Parathyroid adenoma (tissue), 2 donors: ENCODE data around the gene PTPRF.

ENCODE experiments used
- H2AFZ ChIP-seq: fragments of 300-600 bp; sonication (generic); one replicate; pipeline ENCODE4 v1.7.0; 2017; ENCODE audit warnings: antibody characterized with exemption, mild to moderate bottlenecking
- H3K27ac ChIP-seq: fragments of 300-600 bp; sonication (generic); one replicate; pipeline ENCODE4 v1.7.0; 2017
- H3K27me3 ChIP-seq: fragments of 300-600 bp; sonication (generic); one replicate; pipeline ENCODE4 v1.7.0; 2017; ENCODE audit warnings: low read length; ENCODE audit not compliant: control insufficient read depth, insufficient read depth
- H3K36me3 ChIP-seq: fragments of 300-600 bp; sonication (generic); one replicate; pipeline ENCODE4 v1.7.0; 2017; ENCODE audit warnings: low read length; ENCODE audit not compliant: control insufficient read depth, insufficient read depth
- H3K4me1 ChIP-seq: fragments of 300-600 bp; sonication (generic); one replicate; pipeline ENCODE4 v1.7.0; 2017; ENCODE audit warnings: control low read depth
- H3K4me2 ChIP-seq: fragments of 300-600 bp; sonication (generic); one replicate; pipeline ENCODE4 v1.7.0; 2017; ENCODE audit warnings: low read length
- H3K4me3 ChIP-seq: fragments of 300-600 bp; sonication (generic); one replicate; pipeline ENCODE4 v1.7.0; 2017; ENCODE audit warnings: low read depth, low read length
- H3K79me2 ChIP-seq: fragments of 300-600 bp; sonication (generic); one replicate; pipeline ENCODE4 v1.7.0; 2017; ENCODE audit warnings: control low read depth
- H3K9ac ChIP-seq: fragments of 300-600 bp; sonication (generic); one replicate; pipeline ENCODE4 v1.7.0; 2017; ENCODE audit warnings: mild to moderate bottlenecking
- H3K9me3 ChIP-seq: fragments of 300-600 bp; sonication (generic); one replicate; pipeline ENCODE4 v1.7.0; 2017; ENCODE audit warnings: low read length; ENCODE audit not compliant: control insufficient read depth
- TF ChIP-seq, protein P1 (sequence below): fragments of 300-600 bp; sonication (generic); IDR thresholded peaks from one replicate; pipeline ENCODE4 v1.7.0; 2017; ENCODE audit warnings: antibody characterized with exemption, mild to moderate bottlenecking
- donor health status: primary hyperparathyroidism.

Gene PTPRF

DNA sequence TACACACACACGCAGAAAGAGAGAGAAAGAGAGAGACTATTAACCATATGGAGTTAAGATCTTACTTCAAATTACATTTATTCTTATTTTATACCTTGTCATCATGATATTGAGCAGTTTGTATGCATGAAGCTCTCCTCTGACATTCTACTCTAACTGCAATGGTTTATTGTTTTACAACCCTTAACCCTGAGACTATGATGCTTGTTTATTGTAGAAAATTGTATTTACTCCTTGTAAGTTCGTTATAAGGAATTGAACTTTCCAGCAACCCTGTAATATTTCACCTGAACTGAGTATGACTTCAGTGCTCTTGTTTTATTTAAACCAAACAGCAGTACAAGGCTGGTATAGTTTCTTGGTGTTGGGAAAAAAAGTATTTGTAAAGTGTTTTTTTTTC, 18.6 kb upstream of the PTPRF start:
- Histone ChIP-seq H3K27ac (no peak overlapping the region), H3K4me1 (no peaks in the 10 kb centered on the region), H3K9ac (no peak overlapping the region), H3K9me3 (no peaks in the 10 kb centered on the region), H2AFZ (no peak overlapping the region), H3K4me2 (no peak overlapping the region), H3K27me3 (no peaks in the 10 kb centered on the region), H3K4me3 (no peak overlapping the region), H3K79me2 (no peaks in the 10 kb centered on the region), H3K36me3 (no peaks in the 10 kb centered on the region)
- TF ChIP-seq, protein P1, sequence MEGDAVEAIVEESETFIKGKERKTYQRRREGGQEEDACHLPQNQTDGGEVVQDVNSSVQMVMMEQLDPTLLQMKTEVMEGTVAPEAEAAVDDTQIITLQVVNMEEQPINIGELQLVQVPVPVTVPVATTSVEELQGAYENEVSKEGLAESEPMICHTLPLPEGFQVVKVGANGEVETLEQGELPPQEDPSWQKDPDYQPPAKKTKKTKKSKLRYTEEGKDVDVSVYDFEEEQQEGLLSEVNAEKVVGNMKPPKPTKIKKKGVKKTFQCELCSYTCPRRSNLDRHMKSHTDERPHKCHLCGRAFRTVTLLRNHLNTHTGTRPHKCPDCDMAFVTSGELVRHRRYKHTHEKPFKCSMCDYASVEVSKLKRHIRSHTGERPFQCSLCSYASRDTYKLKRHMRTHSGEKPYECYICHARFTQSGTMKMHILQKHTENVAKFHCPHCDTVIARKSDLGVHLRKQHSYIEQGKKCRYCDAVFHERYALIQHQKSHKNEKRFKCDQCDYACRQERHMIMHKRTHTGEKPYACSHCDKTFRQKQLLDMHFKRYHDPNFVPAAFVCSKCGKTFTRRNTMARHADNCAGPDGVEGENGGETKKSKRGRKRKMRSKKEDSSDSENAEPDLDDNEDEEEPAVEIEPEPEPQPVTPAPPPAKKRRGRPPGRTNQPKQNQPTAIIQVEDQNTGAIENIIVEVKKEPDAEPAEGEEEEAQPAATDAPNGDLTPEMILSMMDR, result no peak

DNA sequence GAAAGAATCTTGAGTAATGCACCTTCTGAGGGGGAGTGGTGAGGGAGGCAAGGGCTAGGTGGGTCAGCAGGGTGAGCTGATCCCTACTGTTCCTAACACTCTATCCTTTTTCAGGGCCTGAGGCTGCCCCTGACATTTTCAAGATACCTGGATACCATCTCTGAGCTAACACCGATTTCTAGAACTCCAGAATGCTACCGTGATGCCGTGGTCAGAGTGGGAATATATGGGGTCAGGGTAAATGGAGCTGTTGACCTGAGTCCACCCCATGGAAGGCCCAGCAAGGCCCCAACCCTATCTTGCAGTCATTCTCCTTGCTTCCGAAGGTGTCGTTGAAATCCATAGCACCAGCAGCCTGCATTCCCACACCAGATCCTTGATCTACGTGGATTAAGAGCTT, 18.0 kb upstream of the PTPRF start:
- no peaks in the 10 kb centered on the region for H3K79me2 ChIP-seq
- H3K27ac ChIP-seq, result no peak overlapping the region
- no peaks in the 10 kb centered on the region for H3K27me3 ChIP-seq
- H3K9me3 ChIP-seq, result no peaks in the 10 kb centered on the region
- H3K4me2 ChIP-seq, result no peak overlapping the region
- no peak overlapping the region for H3K4me3 ChIP-seq
- H2AFZ ChIP-seq, result no peak overlapping the region
- no peaks in the 10 kb centered on the region for H3K4me1 ChIP-seq
- TF ChIP-seq, protein P1, result no peak
- H3K9ac ChIP-seq, result no peak overlapping the region
- no peaks in the 10 kb centered on the region for H3K36me3 ChIP-seq

DNA sequence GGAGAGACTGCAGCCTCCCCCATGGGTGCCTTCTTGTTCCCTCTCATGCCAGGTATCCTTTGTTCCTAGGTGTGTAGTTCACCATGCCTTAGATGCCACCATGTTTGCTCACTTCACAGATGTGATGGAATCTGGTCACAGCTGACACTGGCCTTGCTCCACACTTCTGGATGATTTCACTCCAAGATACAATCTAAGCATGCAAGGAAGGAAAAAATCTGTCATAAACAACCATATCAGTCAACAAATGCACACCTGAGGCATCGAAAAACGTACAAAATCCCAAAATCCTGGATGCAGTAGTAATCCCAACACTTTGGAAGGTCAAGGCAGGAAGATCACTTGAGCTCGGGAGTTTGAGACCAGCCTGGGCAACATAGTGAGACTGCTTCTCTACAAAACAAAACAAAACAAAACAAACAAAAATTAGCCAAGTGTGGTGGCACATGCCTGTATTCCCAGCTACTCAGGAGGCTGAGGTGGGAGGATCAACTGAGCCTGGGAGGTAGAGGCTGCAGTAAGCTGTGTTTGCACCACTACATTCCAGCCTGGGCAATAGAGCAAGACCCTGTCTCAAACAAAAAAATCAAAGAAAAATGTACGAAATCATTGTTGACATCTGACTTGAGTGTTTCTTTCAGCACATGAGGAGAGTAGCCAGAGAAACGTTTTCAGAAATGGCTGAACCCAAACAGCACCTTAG, 17.1 kb upstream of the PTPRF start:
- Histone ChIP-seq H3K36me3 (no peaks in the 10 kb centered on the region), H3K4me2 (no peak overlapping the region), H2AFZ (no peak overlapping the region), H3K9me3 (no peaks in the 10 kb centered on the region), H3K27me3 (no peaks in the 10 kb centered on the region), H3K4me1 (no peaks in the 10 kb centered on the region), H3K9ac (no peak overlapping the region), H3K4me3 (no peak overlapping the region), H3K27ac (no peak overlapping the region), H3K79me2 (no peaks in the 10 kb centered on the region)
- TF ChIP-seq, protein P1, result no peak

DNA sequence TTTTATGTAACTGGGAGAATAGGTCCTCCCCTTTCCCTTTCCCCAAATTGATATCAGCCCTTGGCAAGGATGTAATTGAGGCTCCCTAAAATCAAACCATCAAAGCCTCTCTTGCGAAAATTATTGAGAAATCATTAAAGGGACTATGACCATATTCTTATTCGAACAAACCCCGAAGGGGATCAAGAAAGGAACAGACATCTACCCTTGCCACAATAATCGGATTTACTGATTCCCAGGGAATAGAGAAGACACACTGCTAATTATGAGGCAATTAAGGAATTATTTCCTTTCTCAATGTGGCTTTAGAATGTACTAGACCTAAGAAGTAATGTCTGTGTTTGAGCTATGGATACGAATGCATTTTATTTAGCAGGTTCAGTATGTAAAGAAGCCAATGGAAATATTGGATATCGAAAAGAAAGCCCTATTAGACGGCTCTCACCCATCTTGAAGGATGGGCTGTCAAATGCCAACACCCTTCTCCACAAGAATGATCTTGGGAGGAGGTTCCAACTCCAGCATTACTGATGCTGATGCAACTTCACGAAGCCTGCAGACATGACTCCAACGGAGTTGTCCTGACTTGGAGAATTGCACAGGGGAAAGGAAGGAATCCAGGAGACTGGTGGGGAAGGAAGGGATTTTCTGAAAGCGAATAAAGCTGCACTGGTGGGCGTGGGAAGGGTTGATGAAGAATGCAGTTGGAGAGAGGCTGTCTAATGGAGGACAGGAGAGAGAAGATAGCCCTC, 11.6 kb upstream of the PTPRF start:
- TF ChIP-seq, protein P1, result no peak

More for the DNA sequence above, 11.6 kb upstream of the PTPRF start:
- H3K4me1 ChIP-seq, result no peaks in the 10 kb centered on the region
- no peaks in the 10 kb centered on the region for H3K9me3 ChIP-seq
- no peaks in the 10 kb centered on the region for H3K27me3 ChIP-seq
- H3K4me3 ChIP-seq, result no peak overlapping the region
- H3K27ac ChIP-seq, result no peak overlapping the region
- no peaks in the 10 kb centered on the region for H3K79me2 ChIP-seq
- H3K9ac ChIP-seq, result no peak overlapping the region
- H3K4me2 ChIP-seq, result no peak overlapping the region
- no peaks in the 10 kb centered on the region for H3K36me3 ChIP-seq
- no peak overlapping the region for H2AFZ ChIP-seq
